COLO829 (cell line): ENCODE results near the gene TICAM2.

Experiments
- DNase-seq: peaks from one replicate; pipeline ENCODE4 v3.0.0; 2012; ENCODE audit warnings: low spot score

TICAM2 gene

GRCh38 chr5:115531787-115532367, 70.4 kb downstream of the TICAM2 start:
- DNase-seq: no peak

DNA sequence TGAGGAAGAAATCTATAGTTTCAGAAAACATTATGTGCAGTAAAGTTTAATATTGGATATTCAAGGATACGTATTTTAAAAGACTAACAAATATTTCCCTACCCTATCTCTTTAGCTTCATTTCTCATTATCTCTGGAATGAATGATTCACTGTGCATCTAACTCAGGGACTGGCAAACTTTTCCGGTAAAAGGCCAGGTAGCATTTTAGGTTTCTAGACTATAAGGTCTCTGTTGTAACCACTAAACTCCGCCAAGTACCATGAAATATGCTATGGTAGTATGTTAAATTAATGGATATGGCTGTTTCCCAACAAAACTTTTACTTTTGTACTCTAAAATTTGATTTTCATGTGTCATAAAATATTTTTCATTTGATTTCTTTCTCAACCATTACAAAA, 70.9 kb downstream of the TICAM2 start:
- no peak for DNase-seq

GRCh38 chr5:115530426-115530825, 71.9 kb downstream of the TICAM2 start:
- no peak for DNase-seq
